GM19328 (cell line): Measurements from ENCODE around the gene HAUS7.

Source experiments
- ATAC-seq: cut with Tn5 transposase; IDR thresholded peaks from one replicate; pipeline ENCODE4 v1.9.1; 2021; ENCODE audit warnings: mild to moderate bottlenecking, moderate library complexity; ENCODE audit not compliant: unreplicated experiment

The HAUS7 gene

GRCh38 chrX:153457136-153457825 lies 13.1 kb downstream of the HAUS7 start:
- no peak for ATAC-seq

GRCh38 chrX:153456704-153457103 lies 13.7 kb downstream of the HAUS7 start:
- no peak for ATAC-seq

GRCh38 chrX:153456161-153456560 lies 14.2 kb downstream of the HAUS7 start:
- ATAC-seq: no peak

- ATAC-seq: no peak
Observed at GRCh38 chrX:153455571-153455970, 14.8 kb downstream of the HAUS7 start.

GRCh38 chrX:153454901-153455550 lies 15.3 kb downstream of the HAUS7 start:
- no peak for ATAC-seq

GRCh38 chrX:153450949-153451277 lies 19.5 kb downstream of the HAUS7 start:
- no peak for ATAC-seq

- ATAC-seq: no peak
Observed at GRCh38 chrX:153450114-153450948, 20.0 kb downstream of the HAUS7 start.

- no peak for ATAC-seq
Observed at GRCh38 chrX:153449368-153450113, 20.8 kb downstream of the HAUS7 start.

GRCh38 chrX:153448556-153449367 lies 21.6 kb downstream of the HAUS7 start:
- no peak for ATAC-seq

GRCh38 chrX:153447581-153447960 lies 22.8 kb downstream of the HAUS7 start:
- no peak for ATAC-seq

- no peak for ATAC-seq
Observed at GRCh38 chrX:153446950-153447580, 23.3 kb downstream of the HAUS7 start.

GRCh38 chrX:153446636-153446936 lies 23.8 kb downstream of the HAUS7 start:
- ATAC-seq: no peak

GRCh38 chrX:153445856-153446635 lies 24.3 kb downstream of the HAUS7 start, which contains the start of gene TREX2:
Gene TREX2, minus strand, starts transcription at chrX:153446056. Its CDS starts 626 bp downstream, at chrX:153445430.
- ATAC-seq: no peak

GRCh38 chrX:153445106-153445855 lies 25.1 kb downstream of the HAUS7 start:
- no peak for ATAC-seq

- no peak for ATAC-seq
Observed at GRCh38 chrX:153444333-153445011, 25.9 kb downstream of the HAUS7 start.

GRCh38 chrX:153443476-153444332 lies 26.7 kb downstream of the HAUS7 start:
- ATAC-seq: no peak

GRCh38 chrX:153442463-153442862 lies 27.9 kb downstream of the HAUS7 start:
- no peak for ATAC-seq
